A549 (cell line): Measurements from ENCODE around the gene ENOX2. TPM values are rescaled to one million over a fixed set of nuclear protein-coding genes. Genes with fewer than 3 reads are reported as not detected.

ENCODE experiments used
- ATAC-seq, 2 experiments: fragments of 200-7000 bp in 1 of 2; fragments of >200 bp in 1 of 2; cut with Nextera tagmentation in 1 of 2; cut with Tn5 transposase in 1 of 2; 3 replicates each; pipeline versions ENCODE4 v1.8.0 to v1.9.1; 2018 to 2020; ENCODE audit warnings: mild to moderate bottlenecking in 1 of 2, moderate library complexity in 1 of 2
- CTCF ChIA-PET: fragments of 300-600 bp; sonication (Branson Sonifier 250); formaldehyde crosslinking; extraction: SDS; loops from one replicate; lab custom pipeline; 2021; ENCODE audit warnings: antibody characterized with exemption, inconsistent platforms; lab: Yijun Ruan, JAX
- POLR2A ChIA-PET: fragments of 350-600 bp; formaldehyde crosslinking; extraction: SDS; loops from one replicate; lab custom pipeline; 2021; ENCODE audit warnings: antibody characterized with exemption, inconsistent platforms; lab: Yijun Ruan, JAX
- DNase-seq, 2 experiments: peaks; one replicate each; pipeline versions ENCODE4 v3.0.0 to v3.0.0-alpha.2; 2011 to 2016; ENCODE audit warnings: low read depth in 1 of 2, low spot score in 1 of 2
- FAIRE-seq: peaks from 2 replicates; lab custom pipeline; 2011; peaks lifted over from hg19 to GRCh38; lab: Jason Lieb, UNC
- H3K27ac ChIP-seq, 2 experiments: fragments of >200 bp; sonication (Bioruptor Twin); formaldehyde crosslinking; 3 replicates each; pipeline ENCODE4 v1.5.1; 2016 to 2017
- H3K4me1 ChIP-seq: fragments of >200 bp; sonication (Bioruptor Twin); formaldehyde crosslinking; 3 replicates; pipeline ENCODE4 v1.6.1; 2016
- H3K4me2 ChIP-seq: fragments of >200 bp; sonication (Bioruptor Twin); formaldehyde crosslinking; 3 replicates; pipeline ENCODE4 v1.6.1; 2016
- H3K4me3 ChIP-seq: fragments of >200 bp; sonication (Bioruptor Twin); formaldehyde crosslinking; 3 replicates; pipeline ENCODE4 v1.5.1; 2016
- H3K9me3 ChIP-seq: fragments of >200 bp; sonication (Bioruptor Twin); formaldehyde crosslinking; 3 replicates; pipeline ENCODE4 v1.6.1; 2016
- E2F6 ChIP-seq: IDR thresholded peaks from 2 replicates; pipeline ENCODE4 v1.6.1; 2012; ENCODE audit warnings: low read depth, borderline replicate concordance
- ESRRA ChIP-seq: fragments of 150-350 bp; IDR thresholded peaks from 2 replicates; pipeline ENCODE4 v1.6.1; 2014; ENCODE audit warnings: mild to moderate bottlenecking, low read length, borderline replicate concordance
- HDAC2 ChIP-seq: fragments of 200-600 bp; sonication (generic); IDR thresholded peaks from 2 replicates; pipeline ENCODE4 v1.6.1; 2016
- JUNB ChIP-seq: fragments of >200 bp; sonication (Bioruptor Twin); formaldehyde crosslinking; IDR thresholded peaks from 2 replicates; pipeline ENCODE4 v1.6.1; 2016
- MAX ChIP-seq: IDR thresholded peaks from 2 replicates; pipeline ENCODE4 v1.6.1; 2012
- NFE2L2 ChIP-seq: fragments of 150-350 bp; conservative IDR thresholded peaks from 2 replicates; pipeline ENCODE4 v1.6.1; 2014; ENCODE audit warnings: low read length
- RAD21 ChIP-seq, 2 experiments: fragments of >200 bp in 1 of 2; sonication (Bioruptor Twin) in 1 of 2; formaldehyde crosslinking in 1 of 2; IDR thresholded peaks in 1 of 2; conservative IDR thresholded peaks in 1 of 2; 2 replicates in 1 of 2; 3 replicates in 1 of 2; pipeline ENCODE4 v1.6.1; 2012 to 2018; ENCODE audit warnings: inconsistent platforms in 1 of 2
- RFX5 ChIP-seq: fragments of 450-650 bp; IDR thresholded peaks from 2 replicates; pipeline ENCODE4 v1.7.1; 2014; ENCODE audit warnings: antibody characterized with exemption, mild to moderate bottlenecking, moderate library complexity
- TFCP2L1 ChIP-seq: fragments of 250-450 bp; sonication (Bioruptor Pico); IDR thresholded peaks from 2 replicates; pipeline ENCODE4 v1.5.0; 2021; ENCODE audit warnings: mild to moderate bottlenecking
- TP53 ChIP-seq: fragments of 250-450 bp; sonication (Bioruptor Pico); IDR thresholded peaks from 2 replicates; pipeline ENCODE4 v1.5.0; 2021; ENCODE audit warnings: mild to moderate bottlenecking, moderate library complexity
- WGBS: methylation state at CpG from one replicate; pipeline ENCODE4 v1.1.6; 2017; ENCODE audit errors: missing lambda C conversion rate; 5-methylcytosine and 5-hydroxymethylcytosine counted together
- polyA plus RNA-seq, 4 experiments: library from polyadenylated mRNA; depleted of rRNA in 3 of 4; stranded (reverse); fragments of >200 nt; fragmentation: RNase III in 1 of 4; extraction: RNeasy Plus Mini Kit Qiagen cat#74134 plus additional on column Dnase treatment in 1 of 4; gene quantifications; 2 replicates in 3 of 4; 3 replicates in 1 of 4; pipeline ENCODE4 v1.2.3, GENCODE V29; 2011 to 2017
- TF ChIP-seq, protein P1 (sequence below): IDR thresholded peaks from 2 replicates; pipeline ENCODE4 v1.6.1; 2012
- TF ChIP-seq, protein P2 (sequence below): fragments of 150-350 bp; IDR thresholded peaks from 2 replicates; pipeline ENCODE4 v1.6.1; 2014; ENCODE audit warnings: low read depth, mild to moderate bottlenecking, low read length
- TF ChIP-seq, protein P3 (sequence below): fragments of 450-650 bp; IDR thresholded peaks from 2 replicates; pipeline ENCODE4 v1.6.1; 2014; ENCODE audit warnings: antibody characterized with exemption
- TF ChIP-seq, protein P4 (sequence below): fragments of 250-450 bp; sonication (Bioruptor Pico); IDR thresholded peaks from 2 replicates; pipeline ENCODE4 v1.5.0; 2021; ENCODE audit warnings: mild to moderate bottlenecking, moderate library complexity, borderline replicate concordance

The ENOX2 gene
- polyA plus RNA-seq, 2 of the 4 experiments (the other 2 are of a cell fraction), result 10.3 to 35.5 TPM

- ChIA-PET CTCF (no interaction called here), POLR2A (no interaction called here)
- FAIRE-seq (peak; percentile 68), DNase-seq (no peak), ATAC-seq (no peak)
- H3K9me3 ChIP-seq, result no peaks in the 10 kb centered on the region
- WGBS, result 90% methylated on average over 3 of the region's 3 CpGs
- TF ChIP-seq E2F6 (no peak), JUNB (no peak), RAD21 (conservative IDR thresholded peaks at IDR 0.05 in 1 of 2, IDR thresholded peaks at IDR 0.05 in 1 of 2) (no peak)
- TF ChIP-seq, protein P1, sequence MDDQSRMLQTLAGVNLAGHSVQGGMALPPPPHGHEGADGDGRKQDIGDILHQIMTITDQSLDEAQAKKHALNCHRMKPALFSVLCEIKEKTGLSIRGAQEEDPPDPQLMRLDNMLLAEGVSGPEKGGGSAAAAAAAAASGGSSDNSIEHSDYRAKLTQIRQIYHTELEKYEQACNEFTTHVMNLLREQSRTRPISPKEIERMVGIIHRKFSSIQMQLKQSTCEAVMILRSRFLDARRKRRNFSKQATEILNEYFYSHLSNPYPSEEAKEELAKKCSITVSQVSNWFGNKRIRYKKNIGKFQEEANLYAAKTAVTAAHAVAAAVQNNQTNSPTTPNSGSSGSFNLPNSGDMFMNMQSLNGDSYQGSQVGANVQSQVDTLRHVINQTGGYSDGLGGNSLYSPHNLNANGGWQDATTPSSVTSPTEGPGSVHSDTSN, result no peak
- TF ChIP-seq, protein P2, sequence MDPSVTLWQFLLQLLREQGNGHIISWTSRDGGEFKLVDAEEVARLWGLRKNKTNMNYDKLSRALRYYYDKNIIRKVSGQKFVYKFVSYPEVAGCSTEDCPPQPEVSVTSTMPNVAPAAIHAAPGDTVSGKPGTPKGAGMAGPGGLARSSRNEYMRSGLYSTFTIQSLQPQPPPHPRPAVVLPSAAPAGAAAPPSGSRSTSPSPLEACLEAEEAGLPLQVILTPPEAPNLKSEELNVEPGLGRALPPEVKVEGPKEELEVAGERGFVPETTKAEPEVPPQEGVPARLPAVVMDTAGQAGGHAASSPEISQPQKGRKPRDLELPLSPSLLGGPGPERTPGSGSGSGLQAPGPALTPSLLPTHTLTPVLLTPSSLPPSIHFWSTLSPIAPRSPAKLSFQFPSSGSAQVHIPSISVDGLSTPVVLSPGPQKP, result no peak
- no peak overlapping the region for H3K4me3 ChIP-seq
- no peaks in the 10 kb centered on the region for H3K4me1 ChIP-seq
- no peak overlapping the region for H3K27ac ChIP-seq
- no peak overlapping the region for H3K4me2 ChIP-seq
Measured at GRCh38 chrX:130851569-130851968, 51.4 kb downstream of the ENOX2 start.

GRCh38 chrX:130848763-130849162 is 54.2 kb downstream of the ENOX2 start:
- TF ChIP-seq NFE2L2 (no peak), HDAC2 (no peak), ESRRA (no peak), RFX5 (no peak), MAX (no peak), TFCP2L1 (CRISPR knock-in tag) (no peak), TP53 (no peak)
- TF ChIP-seq, protein P2, result no peak
- TF ChIP-seq, protein P1, result no peak
- TF ChIP-seq, protein P3, sequence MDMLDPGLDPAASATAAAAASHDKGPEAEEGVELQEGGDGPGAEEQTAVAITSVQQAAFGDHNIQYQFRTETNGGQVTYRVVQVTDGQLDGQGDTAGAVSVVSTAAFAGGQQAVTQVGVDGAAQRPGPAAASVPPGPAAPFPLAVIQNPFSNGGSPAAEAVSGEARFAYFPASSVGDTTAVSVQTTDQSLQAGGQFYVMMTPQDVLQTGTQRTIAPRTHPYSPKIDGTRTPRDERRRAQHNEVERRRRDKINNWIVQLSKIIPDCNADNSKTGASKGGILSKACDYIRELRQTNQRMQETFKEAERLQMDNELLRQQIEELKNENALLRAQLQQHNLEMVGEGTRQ, result no peak
- TF ChIP-seq, protein P4, sequence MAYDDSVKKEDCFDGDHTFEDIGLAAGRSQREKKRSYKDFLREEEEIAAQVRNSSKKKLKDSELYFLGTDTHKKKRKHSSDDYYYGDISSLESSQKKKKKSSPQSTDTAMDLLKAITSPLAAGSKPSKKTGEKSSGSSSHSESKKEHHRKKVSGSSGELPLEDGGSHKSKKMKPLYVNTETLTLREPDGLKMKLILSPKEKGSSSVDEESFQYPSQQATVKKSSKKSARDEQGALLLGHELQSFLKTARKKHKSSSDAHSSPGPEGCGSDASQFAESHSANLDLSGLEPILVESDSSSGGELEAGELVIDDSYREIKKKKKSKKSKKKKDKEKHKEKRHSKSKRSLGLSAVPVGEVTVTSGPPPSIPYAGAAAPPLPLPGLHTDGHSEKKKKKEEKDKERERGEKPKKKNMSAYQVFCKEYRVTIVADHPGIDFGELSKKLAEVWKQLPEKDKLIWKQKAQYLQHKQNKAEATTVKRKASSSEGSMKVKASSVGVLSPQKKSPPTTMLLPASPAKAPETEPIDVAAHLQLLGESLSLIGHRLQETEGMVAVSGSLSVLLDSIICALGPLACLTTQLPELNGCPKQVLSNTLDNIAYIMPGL (CRISPR knock-in tag), result no peak
- Histone ChIP-seq H3K9me3 (no peaks in the 10 kb centered on the region), H3K4me2 (no peak overlapping the region), H3K4me1 (no peaks in the 10 kb centered on the region), H3K27ac (no peak overlapping the region), H3K4me3 (no peak overlapping the region)
- DNase-seq (no peak), ATAC-seq (no peak), FAIRE-seq (no peak)
- WGBS, result 86% methylated on average over 2 of the region's 2 CpGs
- CTCF ChIA-PET, result no interaction called here
- POLR2A ChIA-PET, result no interaction called here
